SK-N-SH (cell line): ENCODE results near the gene WNT8A. TPM values are rescaled to one million over a fixed set of nuclear protein-coding genes. Genes with fewer than 3 reads are reported as not detected.
"Not testable (repeated sequence)": the region's sequence is repeated elsewhere in the genome, so short reads cannot be mapped to it uniquely, and the experiment has no call there.

Source experiments
- CTCF ChIA-PET: fragments of 300-600, 350-600 bp; formaldehyde crosslinking; extraction: SDS; loops from one replicate; lab custom pipeline; 2021; lab: Yijun Ruan, JAX
- POLR2A ChIA-PET: fragments of 350-600 bp; sonication (Branson Sonifier 250); formaldehyde crosslinking; extraction: SDS; loops from one replicate; lab custom pipeline; 2020; ENCODE audit warnings: antibody characterized with exemption, inconsistent platforms; lab: Yijun Ruan, JAX
- DNase-seq: peaks from one replicate; pipeline ENCODE4 v3.0.0; 2012
- H2AFZ ChIP-seq: fragments of 200-600 bp; sonication (generic); 2 replicates; pipeline ENCODE4 v1.8.1; 2016; ENCODE audit warnings: antibody characterized with exemption, mild to moderate bottlenecking, low read depth
- H3F3A ChIP-seq: fragments of 200-600 bp; sonication (generic); replicated peaks from 2 replicates; pipeline ENCODE3; 2016; ENCODE audit warnings: antibody characterized with exemption, mild to moderate bottlenecking; ENCODE audit not compliant: insufficient read depth
- H3K27ac ChIP-seq, 2 experiments: fragments of 200-500 bp in 1 of 2; fragments of 200-600 bp in 1 of 2; sonication (Bioruptor generic) in 1 of 2; sonication (generic), shearing (Covaris generic) in 1 of 2; 2 replicates each; pipeline versions ENCODE4 v1.5.1 to v1.6.1; 2014 to 2016; ENCODE audit warnings: low read depth in 2 of 2, inconsistent platforms in 1 of 2, low read length in 1 of 2, mild to moderate bottlenecking in 1 of 2, mixed read lengths in 1 of 2
- H3K27me3 ChIP-seq: fragments of 200-600 bp; sonication (generic), shearing (Covaris generic); 2 replicates; pipeline ENCODE4 v1.6.1; 2016; ENCODE audit warnings: mixed run types; ENCODE audit not compliant: insufficient read depth
- H3K36me3 ChIP-seq, 2 experiments: fragments of 200-500 bp in 1 of 2; fragments of 200-600 bp in 1 of 2; sonication (Bioruptor generic) in 1 of 2; sonication (generic) in 1 of 2; replicated peaks in 1 of 2; 2 replicates each; pipeline versions ENCODE3 to v1.5.1; 2014 to 2016; ENCODE audit warnings: low read length in 1 of 2, mild to moderate bottlenecking in 1 of 2; ENCODE audit not compliant: insufficient read depth in 2 of 2, control insufficient read depth in 1 of 2
- H3K4me1 ChIP-seq, 2 experiments: fragments of 200-500 bp in 1 of 2; fragments of 200-600 bp in 1 of 2; sonication (Bioruptor generic) in 1 of 2; sonication (generic), shearing (Covaris generic) in 1 of 2; 2 replicates each; pipeline versions ENCODE4 v1.5.1 to v1.6.1; 2014 to 2016; ENCODE audit warnings: low read depth in 1 of 2, low read length in 1 of 2, mixed run types in 1 of 2; ENCODE audit not compliant: insufficient read depth in 2 of 2, control insufficient read depth in 1 of 2
- H3K4me2 ChIP-seq: fragments of 200-600 bp; sonication (generic), shearing (Covaris generic); 2 replicates; pipeline ENCODE4 v1.6.1; 2017; ENCODE audit warnings: mixed run types
- H3K4me3 ChIP-seq, 2 experiments: fragments of 200-500 bp in 1 of 2; fragments of 200-600 bp in 1 of 2; sonication (Bioruptor generic) in 1 of 2; sonication (generic), shearing (Covaris generic) in 1 of 2; 2 replicates each; pipeline versions ENCODE4 v1.5.1 to v1.8.1; 2014 to 2016; ENCODE audit warnings: low read depth in 2 of 2, inconsistent platforms in 1 of 2, low read length in 1 of 2, mild to moderate bottlenecking in 1 of 2, mixed read lengths in 1 of 2, moderate library complexity in 1 of 2
- H3K79me2 ChIP-seq: fragments of 200-600 bp; sonication (generic); 2 replicates; pipeline ENCODE4 v1.8.1; 2017; ENCODE audit warnings: mild to moderate bottlenecking; ENCODE audit not compliant: insufficient read depth
- H3K9ac ChIP-seq: fragments of 200-600 bp; sonication (generic); 2 replicates; pipeline ENCODE4 v1.6.1; 2017; ENCODE audit warnings: mixed run types
- H3K9me2 ChIP-seq: fragments of 200-600 bp; sonication (generic); 2 replicates; pipeline ENCODE4 v1.6.1; 2017; ENCODE audit warnings: mixed run types
- H3K9me3 ChIP-seq: fragments of 200-600 bp; sonication (generic); 2 replicates; pipeline ENCODE4 v1.6.1; 2017; ENCODE audit warnings: mixed run types, mild to moderate bottlenecking, moderate library complexity
- H4K20me1 ChIP-seq: fragments of 200-600 bp; sonication (generic); 2 replicates; pipeline ENCODE4 v1.6.1; 2017; ENCODE audit warnings: mild to moderate bottlenecking, mixed run types; ENCODE audit not compliant: insufficient read depth
- CHD2 ChIP-seq: fragments of 150-350 bp; IDR thresholded peaks from 2 replicates; pipeline ENCODE4 v1.6.1; 2018; ENCODE audit warnings: low read length; ENCODE audit not compliant: partially characterized antibody
- ELF1 ChIP-seq: IDR thresholded peaks from 2 replicates; pipeline ENCODE4 v1.4.0; 2012
- EZH2phosphoT487 ChIP-seq: fragments of 200-600 bp; sonication (generic); IDR thresholded peaks from 2 replicates; pipeline ENCODE4 v1.6.1; 2017; ENCODE audit warnings: low read depth, mixed run types, mild to moderate bottlenecking, antibody characterized with exemption, moderate library complexity, borderline replicate concordance
- FOSL2 ChIP-seq: IDR thresholded peaks from 2 replicates; pipeline ENCODE4 v1.4.0; 2012; ENCODE audit warnings: low read depth, mild to moderate bottlenecking, moderate library complexity, borderline replicate concordance
- FOXM1 ChIP-seq: IDR thresholded peaks from 2 replicates; pipeline ENCODE4 v1.4.0; 2012; ENCODE audit warnings: low read depth, mild to moderate bottlenecking
- MAX ChIP-seq: IDR thresholded peaks from 2 replicates; pipeline ENCODE4 v1.4.0; 2012; ENCODE audit warnings: low read depth
- MEF2A ChIP-seq: IDR thresholded peaks from 2 replicates; pipeline ENCODE4 v1.4.0; 2012; ENCODE audit warnings: low read depth, borderline replicate concordance
- MXI1 ChIP-seq: IDR thresholded peaks from 2 replicates; pipeline ENCODE4 v1.6.1; 2012; ENCODE audit warnings: mild to moderate bottlenecking, low read depth, low read length, improper control_type of control experiment
- NFIC ChIP-seq: IDR thresholded peaks from 2 replicates; pipeline ENCODE4 v1.4.0; 2012; ENCODE audit warnings: borderline replicate concordance
- NRF1 ChIP-seq: IDR thresholded peaks from 2 replicates; pipeline ENCODE4 v1.6.1; 2012; ENCODE audit warnings: low read depth, mild to moderate bottlenecking, low read length
- REST ChIP-seq: IDR thresholded peaks from 2 replicates; pipeline ENCODE4 v1.6.1; 2012; ENCODE audit warnings: mild to moderate bottlenecking, low read depth, low read length, moderate library complexity
- RFX5 ChIP-seq: IDR thresholded peaks from 2 replicates; pipeline ENCODE4 v1.6.1; 2012; ENCODE audit warnings: mild to moderate bottlenecking, improper control_type of control experiment, low read length
- RXRA ChIP-seq: IDR thresholded peaks from 2 replicates; pipeline ENCODE4 v1.4.0; 2012; ENCODE audit warnings: low read depth, mild to moderate bottlenecking, borderline replicate concordance
- TEAD4 ChIP-seq: IDR thresholded peaks from 2 replicates; pipeline ENCODE4 v1.4.0; 2012; ENCODE audit warnings: mild to moderate bottlenecking, borderline replicate concordance; ENCODE audit not compliant: insufficient read depth
- USF1 ChIP-seq: IDR thresholded peaks from 2 replicates; pipeline ENCODE4 v1.4.0; 2012; ENCODE audit warnings: low read depth, borderline replicate concordance
- WGBS: methylation state at CpG from one replicate; pipeline ENCODE4 v1.1.6; 2017; ENCODE audit warnings: low lambda C conversion rate; 5-methylcytosine and 5-hydroxymethylcytosine counted together
- polyA plus RNA-seq, 3 experiments: library from polyadenylated mRNA; depleted of rRNA; stranded (reverse); fragments of >200 nt; gene quantifications; 2 replicates each; pipeline ENCODE4 v1.2.3, GENCODE V29; 2012

The WNT8A gene
- polyA plus RNA-seq, 1 of the 3 experiments (the other 2 are of a cell fraction) = not detected

DNA sequence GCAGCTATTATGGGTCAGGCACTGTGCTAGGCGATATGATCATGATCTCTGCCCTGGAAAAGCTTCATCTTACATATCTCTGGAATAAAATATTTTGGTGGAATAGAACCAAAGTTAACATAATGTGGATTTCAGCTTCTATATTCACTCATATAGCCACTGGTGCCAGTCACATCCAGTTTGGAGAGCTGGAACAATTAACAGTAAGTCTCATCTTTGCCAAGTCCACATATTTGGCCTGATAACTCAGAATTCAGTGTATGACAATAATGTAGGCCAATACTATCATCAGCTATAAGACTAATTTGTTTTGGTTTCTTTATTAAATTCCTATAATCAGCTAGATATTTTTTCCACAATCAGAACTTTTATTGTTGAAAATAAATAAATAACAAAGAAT lies 45.0 kb upstream of the WNT8A start:
- H3K4me3 ChIP-seq = no peak overlapping the region
- no peak overlapping the region for H3K9ac ChIP-seq
- H3K36me3 ChIP-seq = no peaks in the 10 kb centered on the region
- H2AFZ ChIP-seq = no peak overlapping the region
- no peak overlapping the region for H3K27ac ChIP-seq
- no peaks in the 10 kb centered on the region for H3K79me2 ChIP-seq
- peaks cover 0 to 4% of the 10 kb centered on the region in 2 experiments; a peak in 1 of 4 replicates for H3K4me1 ChIP-seq
- ChIA-PET CTCF (interaction anchor here (0.7 to 3.0 kb wide), 8 partner anchors 15 to 260 kb away, joined by 3 to 18 read pairs (median 6); no protein-coding TSS in a partner anchor), POLR2A (no interaction called here)
- H3K27me3 ChIP-seq = no peaks in the 10 kb centered on the region
- DNase-seq = no peak
- H3F3A ChIP-seq = peaks cover 6% of the 10 kb centered on the region
- no peaks in the 10 kb centered on the region for H4K20me1 ChIP-seq
- H3K4me2 ChIP-seq = no peak overlapping the region
- H3K9me3 ChIP-seq = no peaks in the 10 kb centered on the region
- TF ChIP-seq ELF1 (no peak), CHD2 (no peak), TEAD4 (no peak), NFIC (no peak), USF1 (no peak)
- WGBS = 80% methylated on average over 1 of the region's 1 CpG
- H3K9me2 ChIP-seq = no peaks in the 10 kb centered on the region

DNA sequence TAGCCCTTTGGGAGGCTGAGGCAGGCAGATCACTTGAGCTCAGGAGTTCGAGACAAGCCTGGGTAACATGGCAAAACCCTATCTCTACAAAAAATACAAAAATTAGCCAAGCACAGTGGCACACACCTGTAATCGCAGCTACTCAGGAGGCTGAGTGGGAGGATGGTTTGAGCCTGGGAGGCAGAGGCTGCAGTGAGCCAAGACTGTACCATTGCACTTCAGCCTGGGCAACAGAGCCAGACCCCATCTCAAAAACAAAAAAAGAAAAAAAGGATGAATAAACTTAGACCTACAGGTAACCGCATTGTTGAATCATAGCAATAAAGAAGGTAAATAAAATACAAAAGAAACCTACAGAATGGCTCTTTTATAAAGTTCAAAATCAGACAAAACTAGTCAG lies 38.5 kb upstream of the WNT8A start:
- H3K4me2 ChIP-seq, H3F3A ChIP-seq, H3K4me1 ChIP-seq, POLR2A ChIA-PET, H3K36me3 ChIP-seq, H3K9ac ChIP-seq, DNase-seq, H2AFZ ChIP-seq, H4K20me1 ChIP-seq, H3K27me3 ChIP-seq, H3K79me2 ChIP-seq, H3K27ac ChIP-seq, H3K9me2 ChIP-seq, H3K4me3 ChIP-seq, H3K9me3 ChIP-seq: not testable (repeated sequence)
- 80% methylated on average over 3 of the region's 3 CpGs for WGBS
- CTCF ChIA-PET = interaction anchor here (0.7 to 1.9 kb wide), 2 partner anchors 9 to 255 kb away, joined by 3 to 15 read pairs; no protein-coding TSS in a partner anchor

DNA sequence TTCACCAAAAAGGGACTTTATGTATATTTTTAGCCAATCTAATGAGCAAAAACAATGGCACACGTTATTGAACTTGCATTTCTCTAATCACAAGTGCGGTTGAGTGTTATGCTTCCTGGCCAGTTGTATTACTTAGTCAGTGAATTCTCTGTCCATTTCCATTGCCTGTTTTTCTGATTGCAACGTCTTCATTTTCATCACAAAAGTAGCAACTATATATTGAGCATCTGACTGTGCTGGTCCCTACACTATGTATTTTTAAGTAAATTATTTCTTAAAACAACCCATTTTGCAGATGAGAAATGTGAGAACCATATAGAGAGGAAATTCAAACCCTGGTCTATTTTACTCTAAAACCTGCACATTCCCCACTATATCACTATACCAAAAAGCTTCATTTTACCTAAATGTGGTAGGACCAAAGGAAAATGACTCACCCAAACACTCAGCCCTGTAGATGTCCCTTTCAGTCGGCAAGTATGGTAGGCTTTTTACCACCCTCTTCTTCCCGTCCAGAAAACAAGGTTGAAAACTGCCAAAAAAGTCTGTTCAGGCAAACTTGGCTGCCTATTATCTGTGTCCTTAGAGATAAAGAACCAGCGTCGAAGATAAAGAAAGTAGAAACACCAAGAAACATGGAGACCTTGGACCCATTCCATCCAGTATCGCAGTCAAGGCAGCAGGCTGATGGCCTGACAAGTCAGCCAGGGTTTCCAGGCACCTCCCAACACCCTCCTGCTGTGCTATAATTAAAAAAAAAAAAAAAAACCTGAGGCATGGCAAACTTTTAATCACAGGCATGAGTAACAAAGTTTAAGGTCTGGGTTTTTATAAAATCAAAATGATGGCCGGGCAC lies 32.2 kb upstream of the WNT8A start:
- no peak overlapping the region for H3K4me3 ChIP-seq
- no peaks in the 10 kb centered on the region for H3F3A ChIP-seq
- no peaks in the 10 kb centered on the region for H3K36me3 ChIP-seq
- H3K27me3 ChIP-seq = no peaks in the 10 kb centered on the region
- DNase-seq = no peak
- no peak overlapping the region for H3K4me2 ChIP-seq
- H2AFZ ChIP-seq = no peak overlapping the region
- H3K9ac ChIP-seq = no peak overlapping the region
- no peaks in the 10 kb centered on the region for H4K20me1 ChIP-seq
- ChIA-PET POLR2A (no interaction called here), CTCF (interaction anchor here (1.3 kb wide), 1 partner anchor 26 kb away, joined by 3 read pairs; no protein-coding TSS in a partner anchor)
- H3K79me2 ChIP-seq = no peaks in the 10 kb centered on the region
- H3K27ac ChIP-seq = no peak overlapping the region
- H3K9me2 ChIP-seq = no peaks in the 10 kb centered on the region
- no peaks in the 10 kb centered on the region for H3K9me3 ChIP-seq
- H3K4me1 ChIP-seq = no peaks in the 10 kb centered on the region
- WGBS = 76% methylated on average over 9 of the region's 9 CpGs
- no peak for TF ChIP-seq REST
- no peak for TF ChIP-seq RXRA
- TF ChIP-seq CHD2 = no peak
- TF ChIP-seq RFX5 = no peak
- no peak for TF ChIP-seq MXI1
- TF ChIP-seq NFIC = no peak
- TF ChIP-seq FOSL2 = no peak
- no peak for TF ChIP-seq NRF1
- no peak for TF ChIP-seq FOXM1
- TF ChIP-seq USF1 = no peak
- no peak for TF ChIP-seq MAX
- no peak for TF ChIP-seq EZH2phosphoT487
- no peak for TF ChIP-seq MEF2A
